K562 treated with DMSO at 1 percent for 12 hours (cell line): Measurements from ENCODE around the gene DMAC2L. TPM values are rescaled to one million over a fixed set of nuclear protein-coding genes. Genes with fewer than 3 reads are reported as not detected.

Source experiments
- total RNA-seq: library from RNA; unstranded; fragments of 300-600 nt; gene quantifications from 2 replicates; pipeline ENCODE4 v1.2.3, GENCODE V29; 2022; ENCODE audit not compliant: insufficient read depth

DMAC2L gene
- total RNA-seq, result 3.2 and 5.8 TPM in 2 replicates

GRCh38 chr14:50311972-50312733 is at the start of gene DMAC2L, which contains the start of gene L2HGDH:
TSS of gene DMAC2L (plus strand) at chr14:50312324. CDS start at chr14:50321488, 9,164 bp downstream.
TSS of gene L2HGDH (minus strand) at chr14:50312229. CDS start at chr14:50312150, 79 bp downstream.

Other genes starting within 250 kb of the DMAC2L start
- 1.1 and 4.4 TPM in 2 replicates for gene VCPKMT, start 195.8 kb upstream of the DMAC2L start, total RNA-seq
- gene SOS2, start 80.7 kb upstream of the DMAC2L start, total RNA-seq, result 2.9 and 15.4 TPM in 2 replicates
- 5.1 and 8.7 TPM in 2 replicates for gene L2HGDH, start 95 bp upstream of the DMAC2L start, total RNA-seq
- 0.88 and 1.2 TPM in 2 replicates for gene CDKL1, start 84.6 kb downstream of the DMAC2L start, total RNA-seq
- gene MAP4K5, start 220.2 kb downstream of the DMAC2L start, total RNA-seq, result 6.7 and 10.1 TPM in 2 replicates
- gene ATL1, start 247.8 kb downstream of the DMAC2L start, total RNA-seq, result 0.39 and 0.88 TPM in 2 replicates